Right forelimb (tissue), 1 donor: ENCODE data around the gene DAB2.
"Not testable (repeated sequence)": the region's sequence is repeated elsewhere in the genome, so short reads cannot be mapped to it uniquely, and the experiment has no call there.

ENCODE experiments used
- DNase-seq: peaks from one replicate; pipeline ENCODE4 v3.0.0-alpha.2; 2018

Gene DAB2

GRCh38 chr5:39373791-39374190, 51.0 kb downstream of the DAB2 start:
- no peak for DNase-seq

- DNase-seq = no peak
These were observed 53.5 kb downstream of the DAB2 start for GRCh38 chr5:39371367-39371635.

- no peak for DNase-seq
These were observed 54.0 kb downstream of the DAB2 start for GRCh38 chr5:39370555-39371366.

- no peak for DNase-seq
These were observed 55.5 kb downstream of the DAB2 start for GRCh38 chr5:39369123-39369815.

GRCh38 chr5:39368116-39368515, 56.7 kb downstream of the DAB2 start:
- no peak for DNase-seq

GRCh38 chr5:39367711-39368110, 57.1 kb downstream of the DAB2 start:
- DNase-seq = no peak

GRCh38 chr5:39364367-39364766, 60.4 kb downstream of the DAB2 start, which contains the start of gene C9:
Gene C9, minus strand, starts transcription at chr5:39364495. Its CDS starts 31 bp downstream, at chr5:39364464.
- DNase-seq = no peak

GRCh38 chr5:39363217-39363616, 61.6 kb downstream of the DAB2 start:
- DNase-seq = no peak

GRCh38 chr5:39362646-39363045, 62.1 kb downstream of the DAB2 start:
- no peak for DNase-seq

- DNase-seq = no peak
These were observed 63.5 kb downstream of the DAB2 start for GRCh38 chr5:39361306-39361705.

- no peak for DNase-seq
These were observed 64.2 kb downstream of the DAB2 start for GRCh38 chr5:39360471-39361111.

GRCh38 chr5:39356263-39356662, 68.5 kb downstream of the DAB2 start:
- no peak for DNase-seq

- DNase-seq = no peak
These were observed 69.5 kb downstream of the DAB2 start for GRCh38 chr5:39355324-39355723.

- DNase-seq = no peak
These were observed 70.9 kb downstream of the DAB2 start for GRCh38 chr5:39353717-39354399.

- DNase-seq = no peak
These were observed 71.8 kb downstream of the DAB2 start for GRCh38 chr5:39352951-39353350.

- no peak for DNase-seq
These were observed 72.6 kb downstream of the DAB2 start for GRCh38 chr5:39352170-39352569.

- no peak for DNase-seq
These were observed 75.3 kb downstream of the DAB2 start for GRCh38 chr5:39349484-39349883.

- no peak for DNase-seq
These were observed 82.3 kb downstream of the DAB2 start for GRCh38 chr5:39342460-39342859.

GRCh38 chr5:39341896-39342295, 82.9 kb downstream of the DAB2 start:
- no peak for DNase-seq

- DNase-seq = peak; percentile 58
These were observed 84.3 kb downstream of the DAB2 start for GRCh38 chr5:39340506-39340905.

GRCh38 chr5:39337252-39337915, 87.4 kb downstream of the DAB2 start:
- no peak for DNase-seq

GRCh38 chr5:39334296-39334695, 90.5 kb downstream of the DAB2 start:
- DNase-seq = not testable (repeated sequence)

- no peak for DNase-seq
These were observed 91.7 kb downstream of the DAB2 start for GRCh38 chr5:39333104-39333503.
